K562 (cell line): Measurements from ENCODE around the gene GANAB. TPM values are rescaled to one million over a fixed set of nuclear protein-coding genes. Genes with fewer than 3 reads are reported as not detected.

Source experiments
- ARID4B ChIP-seq: sonication (generic); formaldehyde crosslinking; IDR thresholded peaks from 2 replicates; pipeline ENCODE4 v1.8.0; 2022; ENCODE audit warnings: mild to moderate bottlenecking, missing genetic modification reagents
- GTF2E2 ChIP-seq: fragments of 200-800 bp; sonication (Bioruptor generic); IDR thresholded peaks from 2 replicates; pipeline ENCODE4 v1.6.1; 2016; ENCODE audit warnings: missing genetic modification characterization, missing compliant biosample characterization
- HDAC1 ChIP-seq, 2 experiments: fragments of 450-650 bp; IDR thresholded peaks; 2 replicates each; pipeline ENCODE4 v1.6.1; 2016 to 2017; ENCODE audit warnings: inconsistent platforms in 1 of 2, mild to moderate bottlenecking in 1 of 2, moderate library complexity in 1 of 2
- HMBOX1 ChIP-seq: sonication (generic); IDR thresholded peaks from 2 replicates; pipeline ENCODE4 v1.6.1; 2016
- HOMEZ ChIP-seq: fragments of 250-450 bp; sonication (Bioruptor Pico); IDR thresholded peaks from 2 replicates; pipeline ENCODE4 v1.4.0; 2020; ENCODE audit warnings: mild to moderate bottlenecking, moderate library complexity
- JUND ChIP-seq, 2 experiments: IDR thresholded peaks; 2 replicates in 1 of 2; 3 replicates in 1 of 2; pipeline ENCODE4 v1.6.1; 2011; ENCODE audit warnings: borderline replicate concordance in 2 of 2, low read depth in 2 of 2, low read length in 2 of 2, improper control_type of control experiment in 1 of 2, missing biosample characterization in 1 of 2, missing genetic modification characterization in 1 of 2, missing genetic modification reagents in 1 of 2
- KDM5B ChIP-seq: fragments of 200-600 bp; sonication (generic); IDR thresholded peaks from 2 replicates; pipeline ENCODE4 v1.6.1; 2012; ENCODE audit warnings: low read depth, mild to moderate bottlenecking, moderate library complexity, low read length, control low read depth, inconsistent platforms; ENCODE audit not compliant: insufficient replicate concordance
- MTA1 ChIP-seq: fragments of 450-650 bp; IDR thresholded peaks from 2 replicates; pipeline ENCODE4 v1.6.1; 2017; ENCODE audit warnings: borderline replicate concordance
- MTA3 ChIP-seq: fragments of 450-650 bp; formaldehyde crosslinking; IDR thresholded peaks from 2 replicates; pipeline ENCODE4 v1.6.1; 2017; ENCODE audit warnings: mild to moderate bottlenecking, borderline replicate concordance
- NR2F6 ChIP-seq: fragments of 450-650 bp; formaldehyde crosslinking; IDR thresholded peaks from 2 replicates; pipeline ENCODE4 v1.4.0; 2020; ENCODE audit warnings: mild to moderate bottlenecking
- NUFIP1 ChIP-seq: fragments of 450-650 bp; IDR thresholded peaks from 2 replicates; pipeline ENCODE4 v1.6.1; 2018; ENCODE audit not compliant: partially characterized antibody
- OTX1 ChIP-seq: fragments of 450-650 bp; formaldehyde crosslinking; IDR thresholded peaks from 2 replicates; pipeline ENCODE4 v1.4.0; 2022; ENCODE audit warnings: mild to moderate bottlenecking
- TFAM ChIP-seq: fragments of 250-450 bp; sonication (Bioruptor Pico); conservative IDR thresholded peaks from 2 replicates; pipeline ENCODE4 v1.5.0; 2021; ENCODE audit warnings: mild to moderate bottlenecking, moderate library complexity
- ZBTB34 ChIP-seq: fragments of 250-450 bp; sonication (Bioruptor Pico); IDR thresholded peaks from 2 replicates; pipeline ENCODE4 v1.8.0; 2021; ENCODE audit warnings: mild to moderate bottlenecking, moderate library complexity
- ZBTB8A ChIP-seq: fragments of 450-650 bp; IDR thresholded peaks from 2 replicates; pipeline ENCODE4 v1.6.1; 2018; ENCODE audit warnings: mild to moderate bottlenecking, moderate library complexity; ENCODE audit not compliant: partially characterized antibody
- ZFP1 ChIP-seq: fragments of 450-650 bp; formaldehyde crosslinking; IDR thresholded peaks from 2 replicates; pipeline ENCODE4 v1.4.0; 2020; ENCODE audit warnings: mild to moderate bottlenecking, mixed read lengths
- ZNF311 ChIP-seq: fragments of 250-450 bp; sonication (Bioruptor Pico); IDR thresholded peaks from 2 replicates; pipeline ENCODE4 v1.4.0; 2020; ENCODE audit warnings: mild to moderate bottlenecking, moderate library complexity
- ZNF347 ChIP-seq: fragments of 450-650 bp; formaldehyde crosslinking; IDR thresholded peaks from 2 replicates; pipeline ENCODE4 v1.4.0; 2020; ENCODE audit warnings: low read depth, mild to moderate bottlenecking, moderate library complexity
- ZNF436 ChIP-seq: fragments of 250-450, 450-650 bp; sonication (Bioruptor Pico); formaldehyde crosslinking; IDR thresholded peaks from 2 replicates; pipeline ENCODE4 v1.7.0; 2020; ENCODE audit warnings: mild to moderate bottlenecking
- polyA plus RNA-seq, 8 experiments: library from polyadenylated mRNA; depleted of rRNA in 4 of 8; stranded (reverse) in 5 of 8; unstranded in 3 of 8; fragments of >200 nt; fragmentation: Nextera tagmentation in 2 of 8; fragmentation: Illumina TruSeq in 1 of 8; extraction: Ambion mirVana in 2 of 8; extraction: Trizol in 1 of 8; gene quantifications; 2 replicates each; pipeline versions ENCODE4 v1.2.1 to v1.2.3, GENCODE V29; 2011 to 2014; ENCODE audit warnings: inconsistent platforms in 1 of 8, missing spikeins in 1 of 8
- total RNA-seq, 7 experiments: library from RNA; depleted of rRNA in 6 of 7; stranded (reverse); fragments of >200 nt in 6 of 7; fragmentation: Illumina TruSeq in 2 of 7; extraction: Trizol in 2 of 7; gene quantifications; 2 replicates each; pipeline versions ENCODE4 v1.2.1 to v1.2.3, GENCODE V29; 2011 to 2021; ENCODE audit warnings: low replicate concordance in 1 of 7

The GANAB gene
- total and polyA plus RNA-seq, 9 of the 15 experiments (the other 6 are each of a cell fraction or from before 2014, with no cell fraction given) = 6.5 to 284 (median 161) TPM

GRCh38 chr11:62601372-62602140 is 44.9 kb downstream of the GANAB start, which contains the start of gene MTA2 (continued):
- TF ChIP-seq ARID4B (CRISPR knock-in tag) (no peak), ZNF311 (no peak), OTX1 (CRISPR knock-in tag) (no peak), MTA3 (no peak), ZNF347 (CRISPR knock-in tag) (no peak), ZBTB8A (no peak), ZNF436 (CRISPR knock-in tag) (no peak), JUND (IDR thresholded peaks at IDR 0.05; ENCODE audit: borderline replicate concordance, low read depth, low read length) (no peak; the same call in 1 of the 2 replicates), JUND (tag; IDR thresholded peaks at IDR 0.05; ENCODE audit: borderline replicate concordance, low read depth, low read length) (no peak; the same call in 2 of the 3 replicates), GTF2E2 (tag) (no peak), KDM5B (no peak), ZBTB34 (CRISPR knock-in tag) (no peak), HOMEZ (CRISPR knock-in tag) (no peak), HDAC1 (IDR thresholded peaks at IDR 0.05) (peak in 1 of 2 experiments; percentile 61; a peak in 2 of 4 replicates), ZFP1 (no peak), MTA1 (no peak), TFAM (CRISPR knock-in tag) (no peak), HMBOX1 (no peak), NUFIP1 (no peak), NR2F6 (CRISPR knock-in tag) (no peak)
